Immature natural killer cell (primary cell): ENCODE measurements around the gene TXNL4A. TPM values are rescaled to one million over a fixed set of nuclear protein-coding genes. Genes with fewer than 3 reads are reported as not detected.
A peak's percentile ranks its signal among the peaks of the same experiment; 100 is the strongest.
"Not testable (repeated sequence)": the region's sequence is repeated elsewhere in the genome, so short reads cannot be mapped to it uniquely, and the experiment has no call there.

Experiments used
- DNase-seq, 3 donors: peaks; one replicate each; pipeline ENCODE4 v3.0.0; 2022; ENCODE audit warnings: mixed read lengths in 1 of 3
- H3K27ac Mint-ChIP-seq, 6 donors: one replicate each; pipeline ENCODE4 v1.8.0; 2020; ENCODE audit warnings: mixed read lengths in 6 of 6, mild to moderate bottlenecking in 5 of 6, inconsistent platforms in 4 of 6, moderate library complexity in 3 of 6
- H3K27me3 Mint-ChIP-seq, 3 donors: one replicate each; pipeline ENCODE4 v1.8.0; 2020 to 2021; ENCODE audit warnings: low read depth in 3 of 3, mild to moderate bottlenecking in 3 of 3, mixed read lengths in 3 of 3, moderate library complexity in 3 of 3, inconsistent platforms in 1 of 3
- H3K36me3 Mint-ChIP-seq, 3 donors: one replicate each; pipeline ENCODE4 v1.8.0; 2020; ENCODE audit warnings: mixed read lengths in 3 of 3, inconsistent platforms in 2 of 3, mild to moderate bottlenecking in 2 of 3
- H3K4me1 Mint-ChIP-seq, 2 donors: one replicate each; pipeline ENCODE4 v1.8.0; 2020; ENCODE audit warnings: inconsistent platforms in 2 of 2, mild to moderate bottlenecking in 2 of 2, mixed read lengths in 2 of 2, moderate library complexity in 1 of 2
- H3K4me3 Mint-ChIP-seq, 5 donors: one replicate each; pipeline ENCODE4 v1.8.0; 2020; ENCODE audit warnings: mild to moderate bottlenecking in 5 of 5, mixed read lengths in 5 of 5, inconsistent platforms in 3 of 5, moderate library complexity in 3 of 5
- H3K9me3 Mint-ChIP-seq, 6 donors: one replicate each; pipeline ENCODE4 v1.8.0; 2020; ENCODE audit warnings: mild to moderate bottlenecking in 6 of 6, mixed read lengths in 6 of 6, inconsistent platforms in 4 of 6, moderate library complexity in 3 of 6
- polyA plus RNA-seq, 3 donors: library from polyadenylated mRNA; unstranded; fragments of 300-500 nt; fragmentation: Illumina TruSeq; gene quantifications; one replicate each; pipeline ENCODE4 v1.2.3, GENCODE V29; 2021

TXNL4A gene
- polyA plus RNA-seq, 3 donors from 2014 or later = 209 to 330 (median 248) TPM

DNA sequence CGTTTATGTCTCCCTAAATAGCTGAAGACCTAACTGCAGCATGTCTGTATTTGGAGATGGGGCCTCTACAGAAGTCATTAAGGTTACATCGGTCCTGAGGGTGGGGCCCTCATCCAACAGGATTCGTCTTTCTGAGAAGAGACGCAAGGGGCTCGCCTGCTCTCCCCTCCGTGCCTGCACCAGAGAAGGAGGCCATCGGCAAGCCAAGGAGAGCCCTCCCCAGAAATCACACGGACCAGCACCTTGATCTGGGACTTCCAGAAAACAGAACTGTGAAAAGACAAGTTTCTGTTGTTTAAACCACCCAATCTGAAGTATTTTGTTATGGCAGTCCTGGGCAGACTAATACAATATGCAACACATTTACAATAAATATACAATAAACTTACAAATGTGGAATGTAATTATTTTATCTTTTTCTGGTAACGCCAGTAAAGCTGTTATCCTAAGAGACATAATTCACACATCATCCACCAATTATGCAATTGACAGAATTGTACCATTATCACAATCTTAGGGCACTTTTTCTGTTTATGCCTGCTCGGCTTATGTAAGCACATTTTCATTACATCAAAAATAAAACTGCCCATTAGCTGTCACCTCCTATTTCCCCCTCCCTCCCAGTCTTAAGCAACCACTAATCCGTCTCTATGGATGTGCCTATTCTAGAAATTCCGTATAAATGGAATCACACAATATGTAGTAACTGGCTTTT, 17.8 kb downstream of the TXNL4A start:
- Mint-ChIP-seq H3K27me3 (peaks cover 1 to 5% (median 4%) of the 10 kb centered on the region in 3 donors), H3K9me3 (no peaks in the 10 kb centered on the region), H3K4me1 (peaks cover 30 to 38% of the 10 kb centered on the region in 2 donors), H3K36me3 (peaks cover 14 to 31% (median 17%) of the 10 kb centered on the region in 3 donors), H3K27ac (peak overlapping the region in 4 of 6 donors; percentile 5 to 91 (median 52)), H3K4me3 (no peak overlapping the region)
- no peak for DNase-seq

GRCh38 chr18:79965119-79965902, 23.1 kb downstream of the TXNL4A start:
- Mint-ChIP-seq H3K36me3 (no peaks in the 10 kb centered on the region), H3K4me3 (peak overlapping the region; percentile 81 to 86 (median 83)), H3K27me3 (peaks cover 0 to 4% (median 2%) of the 10 kb centered on the region in 3 donors), H3K4me1 (peaks cover 22 to 34% of the 10 kb centered on the region in 2 donors), H3K9me3 (no peaks in the 10 kb centered on the region), H3K27ac (peak overlapping the region; percentile 73 to 91 (median 80))
- peak in 1 of 3 donors; percentile 36 for DNase-seq

DNA sequence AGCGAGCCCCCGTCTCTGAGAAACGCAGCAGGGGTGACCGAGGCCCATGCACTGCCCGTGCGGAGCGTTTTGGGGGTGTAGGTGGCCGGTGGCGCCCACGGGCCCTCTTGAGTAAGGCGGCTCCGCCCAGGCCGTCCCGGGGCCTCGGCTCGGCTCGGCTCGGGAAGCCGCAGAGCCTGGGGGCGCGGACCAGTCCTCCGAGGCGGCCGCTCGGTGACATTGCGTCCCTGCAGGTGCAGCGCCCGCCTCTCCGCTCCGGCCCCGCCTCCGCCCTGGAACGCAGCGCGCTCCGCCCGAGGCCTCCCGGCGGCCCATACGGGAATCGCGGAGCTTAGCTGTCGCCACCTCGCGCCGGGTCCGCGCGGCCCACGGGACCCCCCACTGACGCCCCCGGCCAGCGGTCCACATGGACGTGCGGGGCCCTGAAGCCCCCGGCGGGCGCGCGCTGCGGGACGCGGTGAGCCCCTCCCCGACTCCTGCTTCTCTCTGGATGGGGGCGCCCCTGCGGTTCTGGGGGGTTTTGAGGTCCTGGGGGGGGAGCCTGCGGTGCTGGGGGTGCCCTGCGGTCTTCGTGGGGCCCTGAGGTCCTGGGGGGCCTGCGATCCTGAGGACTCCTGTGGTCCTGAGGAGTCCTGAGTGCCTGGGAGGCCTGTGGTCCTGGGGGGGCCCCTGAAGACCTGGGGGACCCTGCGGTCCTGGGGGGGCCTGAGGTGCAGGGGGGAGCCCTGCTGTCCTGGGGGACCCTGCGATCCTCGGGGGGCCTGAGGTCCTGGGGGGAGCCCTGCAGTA, 23.8 kb downstream of the TXNL4A start, which contains the start of gene HSBP1L1:
Gene HSBP1L1 (plus strand): TSS at position 314 of the 789 bp plus-strand sequence. CDS start 93 bp downstream, at position 407.
- peaks cover 2 to 4% (median 4%) of the 10 kb centered on the region in 3 donors for H3K27me3 Mint-ChIP-seq
- H3K36me3 Mint-ChIP-seq = no peaks in the 10 kb centered on the region
- H3K27ac Mint-ChIP-seq = peak within 1 kb of the TSS; percentile 73 to 91 (median 80)
- peak; percentile 55 to 60 (median 55) for DNase-seq
- peak within 1 kb of the TSS; percentile 81 to 86 (median 83) for H3K4me3 Mint-ChIP-seq
- H3K9me3 Mint-ChIP-seq = no peaks in the 10 kb centered on the region
- peaks cover 19 to 41% of the 10 kb centered on the region in 2 donors for H3K4me1 Mint-ChIP-seq

DNA sequence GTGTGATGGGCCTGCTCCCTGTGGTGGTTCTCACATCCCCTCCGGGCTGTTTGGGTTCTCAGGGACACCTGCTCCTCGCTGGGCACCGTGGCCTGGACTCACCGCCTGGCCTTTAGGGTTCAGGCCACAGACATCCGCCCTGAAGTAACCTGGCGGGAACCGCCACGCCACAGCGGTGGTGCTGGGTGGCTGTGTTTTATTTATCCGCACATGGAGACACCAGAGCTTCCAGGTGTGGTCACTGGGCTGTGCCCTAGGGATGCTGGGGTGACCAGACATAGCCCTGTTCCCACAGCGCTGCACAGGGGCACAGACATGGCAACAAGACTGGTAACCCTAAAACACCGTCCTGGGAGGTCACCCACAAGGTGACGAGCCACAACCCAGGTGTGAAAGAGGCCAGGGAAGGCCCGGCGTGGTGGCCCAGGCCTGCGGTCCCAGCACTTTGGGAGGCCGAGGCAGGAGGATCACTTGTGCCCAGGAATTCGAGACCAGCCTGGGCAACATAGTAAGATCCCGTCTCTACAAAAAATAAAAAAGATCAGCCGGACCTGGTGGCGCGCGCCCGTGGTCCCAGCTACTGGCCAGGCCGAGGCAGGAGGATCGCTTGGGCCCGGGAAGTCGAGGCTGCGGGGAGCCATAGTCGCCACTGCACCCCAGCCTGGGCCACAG, 24.6 kb downstream of the TXNL4A start:
- Mint-ChIP-seq H3K27ac (peak overlapping the region in 2 of 6 donors; percentile 35 to 68), H3K27me3 (peaks cover 2 to 6% (median 4%) of the 10 kb centered on the region in 3 donors), H3K4me1 (peaks cover 18 to 41% of the 10 kb centered on the region in 2 donors), H3K9me3 (no peaks in the 10 kb centered on the region), H3K36me3 (no peaks in the 10 kb centered on the region), H3K4me3 (peak overlapping the region; percentile 56 to 84 (median 77))
- no peak for DNase-seq

GRCh38 chr18:79962835-79963657, 25.3 kb downstream of the TXNL4A start:
- H3K27ac Mint-ChIP-seq = peak overlapping the region in 4 of 6 donors; percentile 28 to 82 (median 52)
- peak overlapping the region; percentile 56 to 84 (median 77) for H3K4me3 Mint-ChIP-seq
- peak in 2 of 3 donors; percentile 24 to 41 for DNase-seq
- peaks cover 2 to 8% (median 4%) of the 10 kb centered on the region in 3 donors for H3K27me3 Mint-ChIP-seq
- peaks cover 18 to 41% of the 10 kb centered on the region in 2 donors for H3K4me1 Mint-ChIP-seq
- H3K9me3 Mint-ChIP-seq = no peaks in the 10 kb centered on the region
- H3K36me3 Mint-ChIP-seq = no peaks in the 10 kb centered on the region

DNA sequence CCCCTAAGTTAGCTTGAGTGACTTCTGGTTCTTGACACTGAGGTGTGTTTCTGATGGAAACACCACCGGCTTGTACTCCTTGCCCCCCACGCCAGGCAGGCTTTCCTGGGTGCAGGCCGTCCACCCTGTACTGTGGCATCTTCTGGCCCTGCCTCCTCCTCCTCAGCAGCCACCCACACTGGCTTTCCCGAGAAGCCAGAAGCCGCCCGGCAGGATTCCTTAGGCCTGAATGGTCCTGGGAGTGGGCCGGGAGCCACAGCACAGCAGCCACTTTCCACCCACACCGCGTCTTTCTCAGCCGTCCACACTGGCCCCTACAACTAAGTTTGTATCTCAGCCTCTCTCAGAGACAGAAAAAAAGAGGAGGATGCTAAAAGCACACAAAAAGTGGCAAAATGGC, 26.1 kb downstream of the TXNL4A start:
- Mint-ChIP-seq H3K4me3 (no peak overlapping the region), H3K4me1 (peaks cover 17 to 39% of the 10 kb centered on the region in 2 donors), H3K27me3 (peaks cover 2 to 8% (median 4%) of the 10 kb centered on the region in 3 donors), H3K9me3 (no peaks in the 10 kb centered on the region), H3K36me3 (no peaks in the 10 kb centered on the region), H3K27ac (peak overlapping the region in 1 of 6 donors; percentile 28)
- DNase-seq = no peak

DNA sequence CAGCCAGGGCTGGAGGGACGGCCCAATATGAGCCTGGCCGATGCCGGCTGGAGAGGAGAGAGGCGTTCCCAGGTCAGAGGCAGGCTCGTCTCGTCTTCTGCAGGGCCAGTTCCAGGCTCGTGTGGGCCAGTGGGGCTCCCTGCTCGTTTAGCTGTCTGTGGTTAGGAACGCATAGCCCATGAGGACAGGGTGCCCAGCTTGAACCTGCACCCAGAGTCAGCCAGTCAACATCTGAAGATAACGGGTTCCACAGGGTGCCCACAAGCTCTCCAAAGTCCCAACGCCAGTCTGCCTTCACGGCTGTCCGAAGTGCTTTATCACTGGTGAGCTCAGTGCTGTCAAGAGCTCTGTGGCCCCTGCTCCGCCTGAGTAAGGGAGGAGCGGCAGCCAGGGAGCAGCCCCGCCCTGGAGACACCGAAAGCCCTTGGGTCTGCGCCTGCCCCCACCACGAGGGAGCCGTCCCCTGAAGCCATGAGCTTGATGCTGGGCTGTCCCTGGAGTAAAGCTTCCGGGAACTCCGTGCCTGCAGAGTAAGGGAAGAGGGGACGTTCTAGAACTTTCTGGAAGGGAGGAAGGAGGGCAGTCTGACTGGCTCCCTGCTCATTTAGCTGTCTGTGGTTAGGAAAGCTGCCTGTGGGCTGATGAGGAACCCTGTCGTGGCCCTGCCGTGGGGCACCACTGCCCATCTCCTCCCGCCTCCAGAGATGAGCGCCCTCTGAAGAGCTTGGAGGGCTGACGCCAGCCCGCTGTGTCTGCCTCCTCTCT, 26.7 kb downstream of the TXNL4A start:
- Mint-ChIP-seq H3K9me3 (no peaks in the 10 kb centered on the region), H3K27ac (no peak overlapping the region), H3K4me3 (no peak overlapping the region), H3K4me1 (peaks cover 14 to 36% of the 10 kb centered on the region in 2 donors), H3K27me3 (peaks cover 2 to 8% (median 4%) of the 10 kb centered on the region in 3 donors), H3K36me3 (no peaks in the 10 kb centered on the region)
- no peak for DNase-seq

DNA sequence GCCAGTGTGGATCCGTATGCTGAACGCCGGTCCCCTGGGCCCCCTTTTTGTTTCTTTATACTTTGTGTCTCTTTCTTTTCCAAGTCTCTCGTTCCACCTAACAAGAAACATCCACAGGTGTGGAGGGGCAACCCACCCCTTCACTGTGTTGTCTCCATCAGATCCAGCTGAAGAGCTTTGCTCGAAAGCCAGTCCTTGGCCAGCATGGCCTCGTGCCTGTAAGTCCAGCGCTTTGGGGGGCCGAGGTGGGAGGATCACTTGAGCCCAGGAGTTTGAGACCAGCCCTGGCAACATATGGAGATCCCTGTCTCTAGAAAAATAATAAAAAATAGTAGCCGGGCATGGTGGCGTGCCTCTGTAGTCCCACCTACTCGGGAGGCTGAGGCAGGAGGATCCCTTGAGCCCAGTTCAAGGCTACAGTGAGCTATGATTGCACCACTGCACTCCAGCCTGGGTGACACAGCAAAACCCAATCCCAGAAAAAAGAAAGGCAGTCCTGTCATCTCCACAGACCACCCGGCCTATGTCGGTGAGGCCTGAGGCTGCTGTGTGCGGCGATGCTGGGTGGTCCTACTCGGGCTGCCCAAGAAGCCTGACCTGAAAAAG, 27.3 kb downstream of the TXNL4A start:
- Mint-ChIP-seq H3K9me3 (no peaks in the 10 kb centered on the region), H3K36me3 (no peaks in the 10 kb centered on the region)

GRCh38 chr18:79960161-79960801, 28.1 kb downstream of the TXNL4A start:
- H3K4me3 Mint-ChIP-seq = peak overlapping the region in 2 of 5 donors; percentile 18 to 58
- DNase-seq, H3K36me3 Mint-ChIP-seq, H3K9me3 Mint-ChIP-seq, H3K27me3 Mint-ChIP-seq: not testable (repeated sequence)
- peak overlapping the region in 1 of 6 donors; percentile 5 for H3K27ac Mint-ChIP-seq
- peaks cover 10 to 30% of the 10 kb centered on the region in 2 donors for H3K4me1 Mint-ChIP-seq

More for the DNA sequence above, 27.3 kb downstream of the TXNL4A start:
- H3K4me1 Mint-ChIP-seq = peaks cover 14 to 36% of the 10 kb centered on the region in 2 donors
- no peak for DNase-seq
- no peak overlapping the region for H3K4me3 Mint-ChIP-seq
- peaks cover 2 to 8% (median 4%) of the 10 kb centered on the region in 3 donors for H3K27me3 Mint-ChIP-seq
- H3K27ac Mint-ChIP-seq = no peak overlapping the region

- no peak for DNase-seq
- H3K36me3 Mint-ChIP-seq = no peaks in the 10 kb centered on the region
- peaks cover 8 to 28% of the 10 kb centered on the region in 2 donors for H3K4me1 Mint-ChIP-seq
- H3K27me3 Mint-ChIP-seq = peaks cover 2 to 8% (median 4%) of the 10 kb centered on the region in 3 donors
- H3K27ac Mint-ChIP-seq = no peak overlapping the region
- H3K4me3 Mint-ChIP-seq = no peak overlapping the region
- no peaks in the 10 kb centered on the region for H3K9me3 Mint-ChIP-seq
These were observed 29.4 kb downstream of the TXNL4A start for GRCh38 chr18:79958981-79959380.

DNA sequence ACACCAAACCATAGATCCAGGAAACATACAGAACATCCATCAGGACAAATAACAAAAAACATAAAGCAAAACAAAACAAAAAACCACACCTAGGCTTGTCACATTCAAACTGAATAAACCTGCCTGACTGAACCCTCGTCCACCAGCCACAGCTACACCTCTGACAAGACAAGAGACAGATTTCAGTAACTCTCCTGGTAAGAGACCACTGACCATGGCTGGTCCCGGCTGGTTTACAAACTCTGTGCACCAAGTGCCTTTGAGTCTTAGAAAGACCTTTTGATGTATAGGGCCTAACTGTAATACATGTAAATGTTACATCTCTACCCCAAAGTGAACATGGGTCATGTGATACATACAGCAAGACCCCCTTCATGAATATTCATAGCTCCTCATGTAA, 32.1 kb downstream of the TXNL4A start:
- Mint-ChIP-seq H3K27me3 (peaks cover 3 to 7% (median 4%) of the 10 kb centered on the region in 3 donors), H3K9me3 (no peaks in the 10 kb centered on the region), H3K36me3 (no peaks in the 10 kb centered on the region), H3K4me1 (peaks cover 0 to 14% of the 10 kb centered on the region in 2 donors), H3K27ac (peak overlapping the region in 1 of 6 donors; percentile 41), H3K4me3 (no peak overlapping the region)
- DNase-seq = no peak
